Measurements from ENCODE around the gene GPRIN2.
A peak's percentile ranks its signal among the peaks of the same experiment; 100 is the strongest.
"Not testable (repeated sequence)": the region's sequence is repeated elsewhere in the genome, so short reads cannot be mapped to it uniquely, and the experiment has no call there.

Gene GPRIN2

DNA sequence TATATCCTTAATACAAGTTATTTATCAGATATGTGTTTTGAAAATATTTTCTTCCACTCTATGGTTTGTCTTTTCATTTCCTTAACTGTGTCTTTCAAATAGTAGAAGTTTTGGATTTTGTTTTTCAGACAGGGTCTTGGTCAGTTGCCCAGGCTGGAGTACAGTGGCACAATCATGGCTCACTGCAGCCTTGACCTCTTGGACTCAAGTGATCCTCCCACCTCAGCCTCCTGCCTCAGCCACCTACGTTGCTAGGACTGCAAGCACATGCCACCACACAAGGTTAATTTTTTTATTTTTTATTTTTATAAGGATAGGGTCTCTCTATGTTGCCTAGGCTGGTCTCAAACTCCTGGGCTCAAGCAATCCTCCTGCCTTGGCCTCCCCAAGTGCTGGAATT, 24.2 kb downstream of the GPRIN2 start:
- not testable (repeated sequence) for DNase-seq

DNA sequence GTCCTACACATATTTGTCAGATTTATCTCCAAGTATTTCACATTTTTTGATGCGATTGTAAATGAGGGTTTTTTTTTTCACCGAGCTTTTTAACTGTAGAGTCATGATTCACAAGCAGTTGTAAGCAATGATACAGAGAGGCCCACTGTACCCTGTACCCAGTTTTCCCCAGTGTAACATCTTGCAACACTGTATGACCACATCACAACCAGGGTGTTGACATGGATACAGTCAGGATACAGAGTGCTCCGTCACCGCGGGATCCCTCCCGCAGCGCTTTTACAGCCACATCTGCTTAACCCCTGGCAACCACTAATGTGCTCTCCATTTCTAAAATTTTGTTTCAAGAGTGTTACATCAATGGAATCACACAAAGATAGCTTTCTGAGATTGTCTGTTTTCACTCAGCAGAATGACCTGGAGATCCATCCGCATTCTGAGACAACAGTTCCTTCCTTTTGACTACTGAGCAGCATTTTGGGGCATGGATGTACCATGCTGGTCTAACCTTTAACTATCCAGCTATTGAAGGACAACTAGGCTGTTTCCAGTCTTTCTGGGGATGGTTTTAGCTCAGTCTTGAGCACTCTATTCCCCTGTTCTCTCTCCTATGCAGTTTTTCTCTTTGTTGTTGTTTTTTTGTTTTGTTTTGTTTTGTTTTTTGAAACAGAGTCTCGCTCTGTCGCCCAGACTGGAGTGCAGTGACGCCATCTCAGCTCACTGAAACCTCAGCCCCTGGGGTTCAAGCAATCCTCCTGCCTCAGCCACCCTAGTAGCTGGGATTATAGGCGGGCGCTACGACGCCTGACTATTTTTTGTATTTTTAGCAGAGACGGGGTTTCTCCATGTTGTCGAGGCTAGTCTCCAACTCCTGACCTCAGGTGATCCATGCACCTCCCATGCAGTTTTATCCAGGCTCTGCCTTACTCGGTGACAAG, 25.9 kb downstream of the GPRIN2 start:
- peak; percentile 99 for DNase-seq

DNA sequence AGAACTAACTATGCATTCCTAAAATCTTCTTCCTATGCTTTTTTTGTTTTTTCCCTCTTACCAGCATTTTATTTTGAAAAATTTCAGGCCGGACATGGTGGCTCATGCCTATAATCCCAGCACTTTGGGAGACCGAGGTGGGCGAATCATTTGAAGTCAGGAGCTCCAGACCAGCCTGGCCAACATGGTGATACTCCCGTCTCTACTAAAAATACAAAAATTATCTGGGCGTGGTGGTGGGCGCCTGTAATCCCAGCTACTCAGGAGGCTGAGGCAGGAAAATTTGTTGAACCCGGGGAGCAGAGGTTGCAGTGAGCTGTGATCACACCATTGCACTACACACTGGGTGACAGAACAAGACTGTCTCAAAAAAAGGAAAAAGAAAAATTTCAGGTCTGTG, 26.7 kb downstream of the GPRIN2 start:
- DNase-seq = not testable (repeated sequence)

DNA sequence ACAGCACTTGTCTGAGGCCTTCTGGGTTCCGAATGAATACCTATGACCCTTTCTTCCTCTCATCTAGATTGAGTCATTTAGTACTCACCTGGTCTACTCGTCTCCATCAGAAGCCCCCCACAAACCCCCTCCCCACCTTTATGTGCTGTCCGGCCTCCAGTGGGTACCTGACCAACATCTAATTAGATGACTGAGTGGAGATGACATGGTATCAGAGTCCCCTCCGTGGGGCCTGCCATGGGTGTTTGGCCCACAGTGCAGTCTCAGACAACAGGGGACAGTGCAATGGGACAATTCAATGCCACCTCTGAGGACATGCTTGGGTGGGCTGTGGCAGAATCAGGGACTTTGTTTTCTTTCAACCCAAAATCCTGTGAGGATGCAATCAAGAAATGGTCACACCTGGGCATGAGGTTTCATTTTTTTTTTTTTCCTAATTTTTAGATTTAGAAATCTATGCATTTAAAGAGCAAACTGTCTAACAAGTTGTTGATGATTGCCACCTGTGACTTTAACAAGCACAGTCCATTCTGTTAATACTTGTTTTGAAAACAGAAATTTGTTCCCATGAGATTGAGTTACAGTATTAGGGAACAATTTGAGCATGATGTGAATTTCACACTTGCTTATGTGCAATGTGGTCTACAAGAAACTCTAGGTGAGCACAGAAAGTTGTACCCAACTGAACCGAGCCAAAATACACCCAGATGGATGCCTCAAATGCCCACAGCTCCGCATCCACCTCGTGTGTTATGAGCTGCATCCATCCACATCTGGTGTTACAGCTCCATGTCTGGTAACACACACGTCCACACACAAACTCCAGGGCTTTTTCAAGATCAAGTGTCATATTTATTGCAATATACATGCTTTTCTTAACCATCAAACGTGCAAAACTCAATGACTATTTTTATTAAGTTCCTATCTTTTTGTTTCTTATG, 27.5 kb downstream of the GPRIN2 start:
- DNase-seq = no peak

GRCh38 chr10:46528171-46528671, 28.2 kb downstream of the GPRIN2 start:
- DNase-seq = no peak

DNA sequence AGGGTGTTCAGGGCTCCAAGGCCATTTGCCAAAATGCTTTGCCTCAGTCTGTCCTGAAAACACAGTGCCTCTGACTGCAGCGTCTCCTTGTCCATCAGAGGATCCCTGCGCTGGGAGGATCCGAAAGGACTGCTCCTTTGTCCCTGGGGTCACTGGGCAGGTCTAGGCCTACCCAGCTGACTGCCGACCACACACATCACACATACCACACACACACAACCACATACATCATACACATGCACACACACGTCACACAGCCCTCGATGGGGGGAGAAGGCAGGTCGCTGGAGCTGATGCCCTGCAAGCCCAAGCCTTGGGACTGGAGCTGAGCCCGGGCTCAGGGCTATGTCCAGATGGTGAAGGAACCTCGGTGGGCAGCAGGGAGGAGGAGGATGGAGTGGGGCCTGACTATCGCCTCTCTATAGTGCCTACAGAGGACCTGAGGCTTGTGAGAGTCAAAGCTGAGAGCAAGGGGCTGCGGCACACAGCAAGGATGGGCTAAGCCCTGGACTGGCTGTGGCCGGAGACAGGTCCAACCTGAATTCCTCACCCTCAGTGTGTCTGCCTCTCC, 29.1 kb downstream of the GPRIN2 start:
- no peak for DNase-seq

- no peak for DNase-seq
These were observed 29.8 kb downstream of the GPRIN2 start for GRCh38 chr10:46526682-46527038.

DNA sequence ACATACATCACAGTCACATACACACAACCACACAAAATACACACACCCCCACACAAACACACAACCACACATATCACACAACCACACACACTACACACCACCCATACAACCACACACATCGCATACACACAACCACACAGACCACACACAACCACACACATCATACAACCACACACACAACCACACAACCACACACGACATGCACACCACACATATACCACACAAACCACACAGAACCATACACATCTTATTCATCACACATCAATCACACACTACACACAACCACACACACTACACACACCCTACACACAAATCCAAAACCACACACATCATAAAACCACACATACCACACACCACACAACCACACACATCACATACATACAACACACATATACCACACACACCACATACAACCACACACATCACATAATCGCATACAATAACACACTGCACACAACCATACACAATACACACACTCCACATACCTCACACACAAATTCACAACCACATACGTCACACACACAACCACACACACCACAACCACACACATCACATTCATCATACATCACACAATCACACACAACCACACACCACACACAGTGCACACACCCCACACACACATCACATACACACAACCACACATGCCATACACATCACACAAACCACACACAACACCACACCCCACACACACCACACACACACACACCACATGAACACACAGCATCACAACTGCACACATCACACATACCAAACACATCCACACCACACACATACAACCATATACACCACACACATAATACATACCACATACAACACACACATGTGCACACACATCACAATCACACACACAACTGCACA, 30.4 kb downstream of the GPRIN2 start:
- DNase-seq = no peak

DNA sequence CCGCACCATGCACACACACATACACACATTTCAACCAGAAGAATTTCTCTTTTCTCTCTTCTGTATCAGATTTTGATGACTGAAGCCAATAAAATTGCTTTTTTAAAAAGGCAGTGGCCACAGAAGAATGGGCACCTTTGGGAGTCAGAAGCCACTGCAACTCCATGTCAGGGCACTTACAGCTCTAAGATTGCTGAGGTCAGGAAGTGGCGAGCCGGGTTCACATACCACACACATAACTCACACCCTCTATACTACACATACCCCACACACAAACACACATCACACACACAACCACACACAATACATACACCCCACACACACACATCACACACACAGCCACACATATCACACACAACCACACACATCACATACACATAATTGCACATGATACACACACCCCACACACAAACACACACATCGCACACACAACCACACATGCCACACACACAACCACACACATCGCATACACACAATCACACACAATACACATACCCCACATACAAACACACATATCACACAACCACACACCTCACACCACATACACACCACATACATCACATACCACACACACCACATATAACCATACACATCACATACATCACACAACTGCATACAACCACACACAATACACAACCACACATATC, 31.2 kb downstream of the GPRIN2 start:
- DNase-seq = peak; percentile 90

DNA sequence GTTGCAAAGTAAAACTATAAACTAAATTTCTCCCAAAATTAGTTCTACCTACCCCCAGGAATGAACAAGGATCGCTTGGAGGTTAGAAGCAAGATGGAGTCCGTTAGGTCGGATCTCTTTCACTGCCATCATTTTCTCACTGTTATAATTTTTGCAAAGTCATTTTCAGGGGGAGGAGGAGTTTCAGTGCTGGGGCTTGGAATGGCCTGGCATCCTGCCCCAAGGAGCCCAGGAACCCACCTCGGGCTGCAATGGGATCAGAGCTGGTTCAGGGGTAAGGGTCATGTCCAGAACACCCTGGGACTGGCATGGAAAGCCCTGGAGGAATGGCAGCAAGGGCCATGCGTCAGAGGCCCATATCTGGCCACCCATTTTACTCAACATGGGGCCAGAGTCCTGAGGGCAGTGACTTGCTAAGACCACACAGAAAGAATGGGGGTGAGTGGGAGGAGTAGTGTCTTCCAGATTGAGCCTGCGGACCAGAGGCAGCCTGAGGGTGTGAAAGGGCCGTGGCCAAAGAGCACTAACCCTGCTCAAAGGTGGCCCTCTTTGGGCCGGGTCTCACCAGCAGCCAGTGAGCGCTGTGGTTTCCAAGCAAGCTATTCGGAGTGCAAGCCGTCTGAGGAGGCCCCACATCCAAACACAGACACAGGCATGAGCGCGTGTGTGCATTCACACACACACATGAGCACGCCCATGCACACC, 31.8 kb downstream of the GPRIN2 start:
- no peak for DNase-seq

DNA sequence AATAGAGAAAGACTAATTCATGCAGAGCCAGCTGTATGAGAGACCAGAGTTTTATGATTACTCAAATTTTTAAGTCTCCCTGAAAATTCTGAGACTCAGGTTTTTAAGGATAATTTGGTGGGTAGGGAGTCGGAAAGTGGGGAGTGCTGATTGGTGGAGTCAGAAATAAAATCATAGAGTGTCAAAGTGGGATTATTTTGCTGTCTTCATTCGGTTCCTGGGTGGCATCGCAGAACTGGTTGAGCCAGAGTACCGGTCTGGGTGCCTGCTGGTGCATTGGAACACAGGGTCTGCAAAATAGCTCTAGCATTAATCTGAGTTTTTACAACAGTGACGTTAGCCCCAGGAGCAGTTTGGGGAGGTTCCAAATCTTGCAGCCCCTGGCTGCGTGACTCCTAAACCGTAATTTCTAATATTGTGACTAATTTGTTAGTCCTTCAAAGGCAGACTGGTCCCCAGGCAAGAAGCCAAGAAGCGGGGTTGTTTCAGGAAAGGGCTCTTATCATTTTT, 32.4 kb downstream of the GPRIN2 start:
- DNase-seq = peak; percentile 96

- peak; percentile 66 for DNase-seq
These were observed 33.1 kb downstream of the GPRIN2 start for GRCh38 chr10:46523119-46523961.

DNA sequence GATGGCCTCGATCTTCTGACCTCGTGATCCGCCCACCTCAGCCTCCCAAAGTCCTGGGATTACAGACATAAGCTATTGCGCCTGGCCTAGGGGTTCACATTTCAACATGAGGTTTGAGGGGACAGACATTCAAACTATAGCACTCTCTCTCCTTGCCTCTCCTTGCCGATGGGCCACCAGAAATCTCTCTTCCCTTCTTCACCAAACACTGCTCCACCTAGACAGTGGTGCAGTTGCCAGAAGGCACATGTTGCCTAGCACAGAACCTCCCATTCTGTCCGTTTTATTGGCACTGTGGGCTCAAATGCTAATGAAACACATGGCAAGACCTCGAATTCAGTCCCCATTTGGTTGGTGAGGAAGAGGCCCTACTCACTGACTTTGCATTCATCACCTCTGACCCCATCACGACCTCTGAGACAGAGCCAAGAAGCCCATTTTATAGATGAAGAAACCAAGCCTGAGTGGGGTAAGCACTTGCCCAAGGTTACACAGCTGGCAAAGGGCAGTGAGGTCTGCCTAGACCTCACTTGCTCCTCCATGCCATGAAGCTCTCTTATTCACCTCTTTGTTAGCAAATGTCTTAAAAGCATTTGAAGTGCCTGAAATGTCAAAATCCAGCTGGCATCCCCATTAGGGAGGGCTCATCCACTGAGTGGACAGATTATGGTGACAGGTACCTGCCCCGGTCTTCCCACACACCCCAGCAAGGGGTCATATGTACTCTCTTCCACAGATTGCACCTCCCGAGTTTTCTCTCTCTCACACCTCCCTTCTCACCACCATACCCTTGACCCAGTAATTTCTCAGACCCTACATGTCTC, 34.0 kb downstream of the GPRIN2 start:
- no peak for DNase-seq

DNA sequence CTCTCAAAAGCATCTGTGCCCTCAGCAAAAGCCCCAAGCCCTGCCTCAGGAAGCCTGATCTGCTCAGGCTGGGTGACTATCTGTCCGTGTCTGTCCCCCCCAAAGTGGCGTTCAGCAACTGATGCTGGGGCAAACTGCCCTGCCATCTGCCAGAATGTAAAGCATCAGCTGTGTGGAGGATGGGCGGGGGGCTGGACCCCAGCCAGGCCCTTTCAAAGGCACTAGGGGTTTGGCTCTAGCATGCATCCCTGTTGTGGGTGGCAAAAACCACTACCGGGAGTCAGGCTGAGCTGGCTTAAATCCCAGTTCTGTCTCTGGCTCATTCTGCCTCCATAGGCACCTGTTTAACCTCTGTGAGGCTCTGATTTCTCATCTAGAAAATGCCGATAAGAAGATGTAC, 35.5 kb downstream of the GPRIN2 start:
- DNase-seq = peak; percentile 76

GRCh38 chr10:46520381-46520780, 36.1 kb downstream of the GPRIN2 start:
- no peak for DNase-seq

GRCh38 chr10:46518028-46518725, 38.3 kb downstream of the GPRIN2 start:
- no peak for DNase-seq

DNA sequence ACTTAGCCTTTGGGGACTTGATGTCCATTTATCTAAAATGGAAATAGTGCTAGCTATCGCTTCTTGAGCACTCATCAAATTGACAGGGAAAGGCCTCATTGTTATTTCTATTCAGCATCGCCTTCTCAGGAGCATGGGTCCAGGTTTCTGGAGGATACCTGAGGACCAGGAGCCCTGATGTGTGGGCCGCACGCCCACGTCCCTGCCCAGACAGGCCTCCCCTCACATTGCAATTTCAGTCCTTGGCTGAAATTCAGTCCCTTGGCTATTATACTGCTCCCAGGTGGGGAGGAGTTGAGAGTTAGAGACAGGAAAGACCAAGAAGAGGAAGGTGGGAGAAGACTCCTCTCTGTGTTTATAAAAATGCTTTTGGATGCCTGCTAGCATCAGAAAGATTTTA, 38.9 kb downstream of the GPRIN2 start:
- no peak for DNase-seq

Measured in fibroblast of upper back skin (primary cell).